GM19043 (cell line): Measurements from ENCODE around the gene IQUB.
"Not testable (repeated sequence)": the region's sequence is repeated elsewhere in the genome, so short reads cannot be mapped to it uniquely, and the experiment has no call there.

Experiments used
- ATAC-seq: cut with Tn5 transposase; IDR thresholded peaks from one replicate; pipeline ENCODE4 v1.9.1; 2021; ENCODE audit warnings: low read depth; ENCODE audit not compliant: unreplicated experiment

IQUB gene

GRCh38 chr7:123424463-123424862 lies 109.9 kb downstream of the IQUB start:
- ATAC-seq, result no peak

GRCh38 chr7:123423622-123424021 lies 110.8 kb downstream of the IQUB start:
- no peak for ATAC-seq

GRCh38 chr7:123417580-123417979 lies 116.8 kb downstream of the IQUB start:
- no peak for ATAC-seq

GRCh38 chr7:123415625-123416024 lies 118.8 kb downstream of the IQUB start:
- no peak for ATAC-seq

- no peak for ATAC-seq
Measured at GRCh38 chr7:123410273-123410904, 124.0 kb downstream of the IQUB start.

GRCh38 chr7:123407951-123408350 lies 126.4 kb downstream of the IQUB start:
- not testable (repeated sequence) for ATAC-seq
